ENCODE results near the gene SPEM3.
"Not testable (repeated sequence)": the region's sequence is repeated elsewhere in the genome, so short reads cannot be mapped to it uniquely, and the experiment has no call there.

SPEM3 gene

GRCh38 chr17:7442142-7442541 is 13.5 kb downstream of the SPEM3 start:
- DNase-seq (ENCODE audit: low read depth in 2 of 2): no peak

GRCh38 chr17:7443499-7444485 is 15.1 kb downstream of the SPEM3 start:
- no peak for DNase-seq (ENCODE audit: low read depth in 2 of 2)

- DNase-seq (ENCODE audit: low read depth in 2 of 2): no peak
Measured at GRCh38 chr17:7444682-7445618, 16.3 kb downstream of the SPEM3 start, which contains the start of gene CHRNB1. Gene CHRNB1, plus strand, starts transcription at chr17:7445061. Its CDS starts 67 bp downstream, at chr17:7445128.

GRCh38 chr17:7445619-7445968 is 16.9 kb downstream of the SPEM3 start:
- DNase-seq (ENCODE audit: low read depth in 2 of 2): no peak

- no peak for DNase-seq (ENCODE audit: low read depth in 2 of 2)
Measured at GRCh38 chr17:7448461-7448860, 19.8 kb downstream of the SPEM3 start.

GRCh38 chr17:7459961-7460545 is 31.4 kb downstream of the SPEM3 start:
- DNase-seq (ENCODE audit: low read depth in 2 of 2): no peak

GRCh38 chr17:7460850-7461660 is 32.4 kb downstream of the SPEM3 start:
- no peak for DNase-seq (ENCODE audit: low read depth in 2 of 2)

GRCh38 chr17:7462474-7463371 is 34.1 kb downstream of the SPEM3 start:
- DNase-seq (ENCODE audit: low read depth in 2 of 2): no peak

- DNase-seq (ENCODE audit: low read depth in 2 of 2): no peak
Measured at GRCh38 chr17:7463372-7463846, 34.8 kb downstream of the SPEM3 start.

GRCh38 chr17:7464081-7464480 is 35.4 kb downstream of the SPEM3 start:
- DNase-seq (ENCODE audit: low read depth in 2 of 2): no peak

- no peak for DNase-seq (ENCODE audit: low read depth in 2 of 2)
Measured at GRCh38 chr17:7465597-7466275, 37.1 kb downstream of the SPEM3 start.

- no peak for DNase-seq (ENCODE audit: low read depth in 2 of 2)
Measured at GRCh38 chr17:7466318-7466638, 37.6 kb downstream of the SPEM3 start.

- no peak for DNase-seq (ENCODE audit: low read depth in 2 of 2)
Measured at GRCh38 chr17:7466639-7467341, 38.1 kb downstream of the SPEM3 start.

- no peak for DNase-seq (ENCODE audit: low read depth in 2 of 2)
Measured at GRCh38 chr17:7467498-7467897, 38.8 kb downstream of the SPEM3 start.

- no peak for DNase-seq (ENCODE audit: low read depth in 2 of 2)
Measured at GRCh38 chr17:7468290-7468689, 39.6 kb downstream of the SPEM3 start.

GRCh38 chr17:7468804-7469389 is 40.2 kb downstream of the SPEM3 start:
- DNase-seq (ENCODE audit: low read depth in 2 of 2): no peak

GRCh38 chr17:7469843-7470242 is 41.2 kb downstream of the SPEM3 start:
- DNase-seq (ENCODE audit: low read depth in 2 of 2): not testable (repeated sequence)

GRCh38 chr17:7470457-7470973 is 41.9 kb downstream of the SPEM3 start:
- DNase-seq (ENCODE audit: low read depth in 2 of 2): not testable (repeated sequence)
